Stomach (tissue), 9 donors: ENCODE data around the gene PCNT. TPM values are rescaled to one million over a fixed set of nuclear protein-coding genes. Genes with fewer than 3 reads are reported as not detected.

ENCODE experiments used
- DNase-seq, 2 donors: peaks; one replicate each; pipeline versions ENCODE4 v3.0.0 to v3.0.0-alpha.2; 2013 to 2019
- H3K27ac ChIP-seq, 5 donors: fragments of 200-600 bp in 4 of 5; sonication (generic) in 4 of 5; one replicate each; pipeline ENCODE4 v1.5.1; 2013 to 2019; ENCODE audit warnings: mild to moderate bottlenecking in 1 of 5, moderate library complexity in 1 of 5
- H3K27me3 ChIP-seq, 3 donors: fragments of 200-600 bp; sonication (generic); one replicate each; pipeline ENCODE4 v1.5.1; 2017 to 2019; ENCODE audit warnings: mixed run types in 1 of 3
- H3K36me3 ChIP-seq, 4 donors: fragments of 200-600 bp; sonication (generic); 1 replicate in 3 of 4; 2 replicates in 1 of 4; pipeline ENCODE4 v1.5.1; 2016 to 2019
- H3K4me1 ChIP-seq, 4 donors: fragments of 200-600 bp; sonication (generic); one replicate each; pipeline ENCODE4 v1.5.1; 2016 to 2019
- H3K4me3 ChIP-seq, 4 donors: fragments of 200-600 bp; sonication (generic) in 3 of 4; one replicate each; pipeline ENCODE4 v1.5.1; 2016 to 2019; ENCODE audit warnings: mild to moderate bottlenecking in 1 of 4
- H3K9me3 ChIP-seq, 4 donors: fragments of 200-600 bp; sonication (generic); one replicate each; pipeline ENCODE4 v1.5.1; 2016 to 2019
- EP300 ChIP-seq: sonication (generic); formaldehyde crosslinking; IDR thresholded peaks from one replicate; pipeline ENCODE4 v1.6.1; 2017; ENCODE audit warnings: antibody characterized with exemption
- POLR2A ChIP-seq, 4 donors: fragments of 450-650 bp; IDR thresholded peaks; one replicate each; pipeline ENCODE4 v1.6.1; 2016; ENCODE audit warnings: antibody characterized with exemption in 4 of 4, control low read depth in 2 of 4, mild to moderate bottlenecking in 1 of 4, moderate library complexity in 1 of 4
- POLR2AphosphoS5 ChIP-seq, 3 donors: sonication (generic); formaldehyde crosslinking; IDR thresholded peaks; one replicate each; pipeline ENCODE4 v1.6.1; 2016; ENCODE audit warnings: antibody characterized with exemption in 3 of 3
- WGBS, 5 donors: extraction: QIAGEN DNeasy Blood & Tissue Kit in 3 of 5; methylation state at CpG; one replicate each; pipeline versions ENCODE4 v1.1.5 to v1.1.7; 2013 to 2018; 5-methylcytosine and 5-hydroxymethylcytosine counted together
- intact Hi-C: fragments of 100-400 bp; cut with DNase I; formaldehyde crosslinking; loops from one replicate; pipeline ENCODE4 v1.15.1; 2023; ENCODE audit warnings: low total_unique reads
- polyA plus RNA-seq, 3 donors: library from polyadenylated mRNA; stranded (reverse); fragments of 200-250 nt; gene quantifications; one replicate each; pipeline ENCODE4 v1.2.3, GENCODE V29; 2013
- total RNA-seq, 5 donors: library from RNA; depleted of rRNA; stranded (reverse); fragments of >200 nt; gene quantifications; one replicate each; pipeline versions ENCODE4 v1.1.0 to v1.2.3, GENCODE V29; 2014 to 2016
- TF ChIP-seq, protein P1 (sequence below), 7 experiments: fragments of 450-650 bp in 4 of 7; fragments of 200-600 bp in 3 of 7; sonication (generic) in 3 of 7; IDR thresholded peaks; one replicate each; pipeline ENCODE4 v1.5.1; 2016 to 2019; ENCODE audit warnings: antibody characterized with exemption in 7 of 7, control low read depth in 2 of 7, mild to moderate bottlenecking in 1 of 7
- donor health status: healthy with polysubstance abuse.
- donor health status: Bipolar disorder and iron deficiency.
- donor health status: healthy.

PCNT gene
- total and polyA plus RNA-seq, 8 donors, result 4.7 to 133 (median 38.4) TPM

DNA sequence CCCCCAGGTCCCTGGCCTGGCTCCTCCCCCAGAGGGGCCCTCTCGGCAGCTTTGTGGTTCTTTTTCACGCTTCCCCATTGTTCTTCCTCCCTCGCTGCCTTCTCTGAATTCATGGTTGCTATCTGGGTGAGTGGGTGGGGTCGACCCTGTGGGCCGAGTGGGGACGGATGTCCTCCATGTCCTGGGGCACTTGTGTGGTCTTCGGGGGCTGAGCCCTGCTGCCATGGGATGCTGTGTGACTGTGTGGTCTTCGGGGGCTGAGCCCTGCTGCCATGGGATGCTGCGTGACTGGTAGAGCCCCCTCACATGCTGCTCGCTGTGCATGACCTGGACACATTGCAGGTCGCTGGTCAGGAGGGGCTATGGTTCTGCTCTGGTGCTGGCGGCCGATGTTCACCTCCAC lies 113.1 kb downstream of the PCNT start:
- Histone ChIP-seq H3K4me3 (no peak overlapping the region), H3K36me3 (peaks cover 58 to 100% (median 100%) of the 10 kb centered on the region in 4 donors), H3K27ac (no peak overlapping the region), H3K9me3 (no peaks in the 10 kb centered on the region), H3K4me1 (no peaks in the 10 kb centered on the region), H3K27me3 (no peaks in the 10 kb centered on the region)
- intact Hi-C loops, result no loop called here
- WGBS, 5 donors, result 82 to 87% (median 84%) methylated on average over 13 of the region's 13 CpGs
- no peak for DNase-seq
- TF ChIP-seq POLR2AphosphoS5 (IDR thresholded peaks at IDR 0.05) (no peak), EP300 (no peak), POLR2A (IDR thresholded peaks at IDR 0.05) (no peak)
- TF ChIP-seq, protein P1, sequence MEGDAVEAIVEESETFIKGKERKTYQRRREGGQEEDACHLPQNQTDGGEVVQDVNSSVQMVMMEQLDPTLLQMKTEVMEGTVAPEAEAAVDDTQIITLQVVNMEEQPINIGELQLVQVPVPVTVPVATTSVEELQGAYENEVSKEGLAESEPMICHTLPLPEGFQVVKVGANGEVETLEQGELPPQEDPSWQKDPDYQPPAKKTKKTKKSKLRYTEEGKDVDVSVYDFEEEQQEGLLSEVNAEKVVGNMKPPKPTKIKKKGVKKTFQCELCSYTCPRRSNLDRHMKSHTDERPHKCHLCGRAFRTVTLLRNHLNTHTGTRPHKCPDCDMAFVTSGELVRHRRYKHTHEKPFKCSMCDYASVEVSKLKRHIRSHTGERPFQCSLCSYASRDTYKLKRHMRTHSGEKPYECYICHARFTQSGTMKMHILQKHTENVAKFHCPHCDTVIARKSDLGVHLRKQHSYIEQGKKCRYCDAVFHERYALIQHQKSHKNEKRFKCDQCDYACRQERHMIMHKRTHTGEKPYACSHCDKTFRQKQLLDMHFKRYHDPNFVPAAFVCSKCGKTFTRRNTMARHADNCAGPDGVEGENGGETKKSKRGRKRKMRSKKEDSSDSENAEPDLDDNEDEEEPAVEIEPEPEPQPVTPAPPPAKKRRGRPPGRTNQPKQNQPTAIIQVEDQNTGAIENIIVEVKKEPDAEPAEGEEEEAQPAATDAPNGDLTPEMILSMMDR (IDR thresholded peaks at IDR 0.05), result no peak

DNA sequence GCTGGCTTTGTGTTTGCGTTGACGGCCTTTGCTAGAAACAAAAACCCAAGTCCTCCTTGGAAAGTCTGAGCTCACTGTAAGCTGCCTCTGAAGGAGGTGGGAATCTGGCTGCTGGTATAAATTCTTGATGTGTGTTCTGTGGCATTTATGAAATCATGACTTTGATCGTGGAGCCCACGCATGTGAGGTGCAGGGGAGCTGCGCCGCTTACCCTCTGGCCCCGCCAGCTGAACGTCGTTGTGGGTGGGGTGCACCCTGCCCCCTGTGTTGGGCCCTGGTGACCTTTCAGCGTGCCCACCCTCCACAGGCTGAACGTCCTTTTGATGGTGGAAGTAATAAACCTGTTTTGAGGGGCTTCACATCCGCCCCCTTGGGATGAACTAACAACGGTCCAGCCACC lies 113.6 kb downstream of the PCNT start:
- H3K9me3 ChIP-seq, result no peaks in the 10 kb centered on the region
- no peaks in the 10 kb centered on the region for H3K4me1 ChIP-seq
- H3K36me3 ChIP-seq, result peaks cover 55 to 100% (median 100%) of the 10 kb centered on the region in 4 donors
- H3K27me3 ChIP-seq, result no peaks in the 10 kb centered on the region
- DNase-seq, result no peak
- H3K27ac ChIP-seq, result no peak overlapping the region
- TF ChIP-seq POLR2A (IDR thresholded peaks at IDR 0.05), result no peak
- TF ChIP-seq EP300, result no peak
- TF ChIP-seq, protein P1 (IDR thresholded peaks at IDR 0.05), result no peak
- no peak for TF ChIP-seq POLR2AphosphoS5 (IDR thresholded peaks at IDR 0.05)
- H3K4me3 ChIP-seq, result no peak overlapping the region
- intact Hi-C loops, result no loop called here
- WGBS, 5 donors, result 78 to 90% (median 86%) methylated on average over 8 to 13 of the region's 13 CpGs

DNA sequence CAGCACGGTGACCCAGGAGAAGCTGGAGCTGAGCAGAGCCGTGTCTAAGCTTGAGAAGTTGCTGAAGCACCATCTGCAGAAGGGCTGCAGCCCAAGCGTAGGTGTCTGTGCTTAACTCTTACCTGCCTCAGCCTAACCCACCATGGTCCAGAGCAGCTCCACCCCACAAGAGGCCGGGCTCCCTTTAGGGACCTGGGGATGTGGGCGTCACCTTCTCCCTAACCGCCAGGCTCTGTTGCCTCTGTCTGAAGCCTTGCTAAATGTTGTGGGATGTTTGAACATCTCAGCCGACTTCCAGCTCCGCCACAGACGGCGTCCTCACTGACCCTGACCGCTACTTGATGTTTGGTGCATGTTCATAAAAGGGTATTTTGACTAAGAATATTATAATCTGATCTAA lies 114.3 kb downstream of the PCNT start:
- no peak for DNase-seq
- intact Hi-C loops, result no loop called here
- no peaks in the 10 kb centered on the region for H3K4me1 ChIP-seq
- no peak overlapping the region for H3K27ac ChIP-seq
- no peak for TF ChIP-seq POLR2A (IDR thresholded peaks at IDR 0.05)
- TF ChIP-seq POLR2AphosphoS5 (IDR thresholded peaks at IDR 0.05), result no peak
- TF ChIP-seq EP300, result no peak
- TF ChIP-seq, protein P1 (IDR thresholded peaks at IDR 0.05), result no peak
- no peaks in the 10 kb centered on the region for H3K27me3 ChIP-seq
- 92 to 95% (median 95%) methylated on average over 11 of the region's 11 CpGs for WGBS, 5 donors
- H3K4me3 ChIP-seq, result no peak overlapping the region
- no peaks in the 10 kb centered on the region for H3K9me3 ChIP-seq
- H3K36me3 ChIP-seq, result peaks cover 53 to 100% (median 100%) of the 10 kb centered on the region in 4 donors

DNA sequence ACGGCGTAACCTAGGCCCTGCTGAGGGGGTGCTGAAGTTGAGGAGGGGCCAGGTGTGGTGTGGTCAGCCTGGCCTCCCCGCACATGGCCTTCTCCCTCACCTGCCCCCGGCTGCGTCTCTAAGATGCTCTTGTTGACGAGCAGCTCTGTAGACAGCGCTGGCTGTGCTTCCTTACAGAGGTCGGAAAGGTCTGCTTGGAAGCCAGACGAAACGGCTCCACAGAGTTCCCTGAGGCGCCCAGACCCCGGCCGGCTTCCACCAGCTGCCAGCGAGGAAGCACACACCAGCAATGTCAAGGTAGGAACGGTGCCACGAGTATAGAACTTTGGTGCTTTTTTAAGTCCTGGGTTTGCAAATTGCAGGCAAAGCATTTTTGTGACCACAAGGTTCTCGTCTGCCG lies 116.0 kb downstream of the PCNT start:
- Histone ChIP-seq H3K27me3 (no peaks in the 10 kb centered on the region), H3K4me1 (no peaks in the 10 kb centered on the region), H3K9me3 (no peaks in the 10 kb centered on the region), H3K4me3 (no peak overlapping the region), H3K27ac (no peak overlapping the region), H3K36me3 (peaks cover 53 to 99% (median 97%) of the 10 kb centered on the region in 4 donors)
- no peak for DNase-seq
- intact Hi-C loops, result no loop called here
- 91 to 95% (median 94%) methylated on average over 10 to 18 of the region's 18 CpGs for WGBS, 5 donors
- TF ChIP-seq, protein P1 (IDR thresholded peaks at IDR 0.05), result no peak
- TF ChIP-seq POLR2AphosphoS5 (IDR thresholded peaks at IDR 0.05) (no peak), POLR2A (IDR thresholded peaks at IDR 0.05) (no peak), EP300 (no peak)
